Measurements from ENCODE around the gene TIMM21.

DNA sequence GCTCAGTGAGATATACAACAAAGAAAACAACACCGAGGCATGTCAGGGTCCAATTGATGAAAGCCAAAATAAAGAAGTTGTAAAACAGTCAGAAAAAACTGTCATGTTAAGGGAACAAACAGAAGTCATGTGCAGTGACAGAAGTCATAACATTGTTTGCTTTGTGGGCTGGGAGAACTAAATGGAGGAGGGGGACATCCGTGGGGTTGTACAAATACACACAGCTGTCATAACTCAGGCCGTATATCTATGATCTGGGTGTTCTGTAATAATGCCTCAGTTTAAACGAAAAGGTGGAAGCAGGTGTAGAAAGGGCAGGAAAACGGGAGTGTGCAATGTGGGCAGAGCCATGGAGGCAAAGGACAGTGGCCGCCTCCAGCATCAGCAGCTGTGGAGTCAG, 27.3 kb downstream of the TIMM21 start:
- TF ChIP-seq, protein P1, sequence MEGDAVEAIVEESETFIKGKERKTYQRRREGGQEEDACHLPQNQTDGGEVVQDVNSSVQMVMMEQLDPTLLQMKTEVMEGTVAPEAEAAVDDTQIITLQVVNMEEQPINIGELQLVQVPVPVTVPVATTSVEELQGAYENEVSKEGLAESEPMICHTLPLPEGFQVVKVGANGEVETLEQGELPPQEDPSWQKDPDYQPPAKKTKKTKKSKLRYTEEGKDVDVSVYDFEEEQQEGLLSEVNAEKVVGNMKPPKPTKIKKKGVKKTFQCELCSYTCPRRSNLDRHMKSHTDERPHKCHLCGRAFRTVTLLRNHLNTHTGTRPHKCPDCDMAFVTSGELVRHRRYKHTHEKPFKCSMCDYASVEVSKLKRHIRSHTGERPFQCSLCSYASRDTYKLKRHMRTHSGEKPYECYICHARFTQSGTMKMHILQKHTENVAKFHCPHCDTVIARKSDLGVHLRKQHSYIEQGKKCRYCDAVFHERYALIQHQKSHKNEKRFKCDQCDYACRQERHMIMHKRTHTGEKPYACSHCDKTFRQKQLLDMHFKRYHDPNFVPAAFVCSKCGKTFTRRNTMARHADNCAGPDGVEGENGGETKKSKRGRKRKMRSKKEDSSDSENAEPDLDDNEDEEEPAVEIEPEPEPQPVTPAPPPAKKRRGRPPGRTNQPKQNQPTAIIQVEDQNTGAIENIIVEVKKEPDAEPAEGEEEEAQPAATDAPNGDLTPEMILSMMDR (IDR thresholded peaks at IDR 0.05), result no peak
- no peak for TF ChIP-seq POLR2AphosphoS5 (IDR thresholded peaks at IDR 0.05)

All from gastroesophageal sphincter (tissue), 3 donors.